ENCODE results near the gene PPM1K.

- no peak for TF ChIP-seq CTCF (IDR thresholded peaks at IDR 0.05)
- no peak for TF ChIP-seq POLR2A (IDR thresholded peaks at IDR 0.05)
These were observed 8.8 kb downstream of the PPM1K start for GRCh38 chr4:88275516-88275915.

Data from Peyer's patch (tissue), 4 donors.